ENCODE measurements around the gene FBLIM1.

DNA sequence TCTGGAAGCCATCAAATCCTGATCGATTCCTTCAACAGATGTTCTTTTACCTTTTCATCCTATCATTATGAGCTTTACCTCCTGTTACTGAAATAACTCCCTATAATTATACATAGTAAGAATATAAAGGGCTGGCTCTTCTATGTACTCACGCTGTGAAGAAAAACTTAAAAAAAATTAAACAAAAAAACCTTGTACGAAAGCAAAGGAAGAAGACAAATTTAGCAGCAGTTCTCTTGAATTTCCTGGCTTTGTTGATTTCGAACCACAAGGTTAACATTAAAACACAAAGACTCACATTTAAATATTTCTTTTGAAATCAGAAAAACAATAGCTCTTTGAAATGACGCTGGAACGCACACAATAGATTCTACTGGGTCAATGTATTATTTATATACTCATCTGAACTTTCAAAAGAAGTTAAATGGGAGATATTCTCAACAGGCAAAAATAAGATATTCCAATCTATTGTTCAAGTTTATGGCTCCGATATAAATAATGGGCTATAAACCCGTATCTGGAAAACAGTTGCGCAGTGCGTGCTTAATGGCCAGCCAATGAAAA is 75.3 kb downstream of the FBLIM1 start:
- TF ChIP-seq ATF1 (CRISPR knock-in tag; IDR thresholded peaks at IDR 0.05) (no peak), SP1 (CRISPR knock-in tag; conservative IDR thresholded peaks at IDR 0.05) (no peak)
- TF ChIP-seq, protein P1, sequence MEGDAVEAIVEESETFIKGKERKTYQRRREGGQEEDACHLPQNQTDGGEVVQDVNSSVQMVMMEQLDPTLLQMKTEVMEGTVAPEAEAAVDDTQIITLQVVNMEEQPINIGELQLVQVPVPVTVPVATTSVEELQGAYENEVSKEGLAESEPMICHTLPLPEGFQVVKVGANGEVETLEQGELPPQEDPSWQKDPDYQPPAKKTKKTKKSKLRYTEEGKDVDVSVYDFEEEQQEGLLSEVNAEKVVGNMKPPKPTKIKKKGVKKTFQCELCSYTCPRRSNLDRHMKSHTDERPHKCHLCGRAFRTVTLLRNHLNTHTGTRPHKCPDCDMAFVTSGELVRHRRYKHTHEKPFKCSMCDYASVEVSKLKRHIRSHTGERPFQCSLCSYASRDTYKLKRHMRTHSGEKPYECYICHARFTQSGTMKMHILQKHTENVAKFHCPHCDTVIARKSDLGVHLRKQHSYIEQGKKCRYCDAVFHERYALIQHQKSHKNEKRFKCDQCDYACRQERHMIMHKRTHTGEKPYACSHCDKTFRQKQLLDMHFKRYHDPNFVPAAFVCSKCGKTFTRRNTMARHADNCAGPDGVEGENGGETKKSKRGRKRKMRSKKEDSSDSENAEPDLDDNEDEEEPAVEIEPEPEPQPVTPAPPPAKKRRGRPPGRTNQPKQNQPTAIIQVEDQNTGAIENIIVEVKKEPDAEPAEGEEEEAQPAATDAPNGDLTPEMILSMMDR (IDR thresholded peaks at IDR 0.05), result no peak
- TF ChIP-seq, protein P2, sequence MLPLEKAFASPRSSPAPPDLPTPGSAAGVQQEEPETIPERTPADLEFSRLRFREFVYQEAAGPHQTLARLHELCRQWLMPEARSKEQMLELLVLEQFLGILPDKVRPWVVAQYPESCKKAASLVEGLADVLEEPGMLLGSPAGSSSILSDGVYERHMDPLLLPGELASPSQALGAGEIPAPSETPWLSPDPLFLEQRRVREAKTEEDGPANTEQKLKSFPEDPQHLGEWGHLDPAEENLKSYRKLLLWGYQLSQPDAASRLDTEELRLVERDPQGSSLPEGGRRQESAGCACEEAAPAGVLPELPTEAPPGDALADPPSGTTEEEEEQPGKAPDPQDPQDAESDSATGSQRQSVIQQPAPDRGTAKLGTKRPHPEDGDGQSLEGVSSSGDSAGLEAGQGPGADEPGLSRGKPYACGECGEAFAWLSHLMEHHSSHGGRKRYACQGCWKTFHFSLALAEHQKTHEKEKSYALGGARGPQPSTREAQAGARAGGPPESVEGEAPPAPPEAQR (CRISPR knock-in tag; IDR thresholded peaks at IDR 0.05), result no peak
- TF ChIP-seq, protein P3, sequence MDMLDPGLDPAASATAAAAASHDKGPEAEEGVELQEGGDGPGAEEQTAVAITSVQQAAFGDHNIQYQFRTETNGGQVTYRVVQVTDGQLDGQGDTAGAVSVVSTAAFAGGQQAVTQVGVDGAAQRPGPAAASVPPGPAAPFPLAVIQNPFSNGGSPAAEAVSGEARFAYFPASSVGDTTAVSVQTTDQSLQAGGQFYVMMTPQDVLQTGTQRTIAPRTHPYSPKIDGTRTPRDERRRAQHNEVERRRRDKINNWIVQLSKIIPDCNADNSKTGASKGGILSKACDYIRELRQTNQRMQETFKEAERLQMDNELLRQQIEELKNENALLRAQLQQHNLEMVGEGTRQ (CRISPR knock-in tag; IDR thresholded peaks at IDR 0.05), result no peak

Measured in WTC11 (cell line).